ENCODE results near the gene VTI1A.

DNA sequence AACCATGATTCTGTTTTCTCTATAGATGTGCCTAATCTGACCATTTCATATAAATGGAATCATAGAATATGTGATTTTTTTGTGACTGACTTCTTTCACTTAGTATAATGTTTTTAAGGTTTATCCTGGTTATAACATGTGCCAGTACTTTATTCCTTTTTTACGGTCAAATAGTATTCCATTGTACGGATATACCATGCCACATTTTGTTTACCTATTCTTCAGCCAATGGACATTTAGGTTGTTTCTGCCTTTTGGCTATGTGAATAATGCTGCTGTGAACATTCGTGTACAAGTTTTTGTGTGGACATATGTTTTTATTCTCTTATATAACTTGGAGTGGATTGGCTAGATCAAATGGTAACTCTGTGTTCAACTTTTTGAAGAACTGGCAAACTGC lies 324.7 kb downstream of the VTI1A start:
- TF ChIP-seq, protein P1, sequence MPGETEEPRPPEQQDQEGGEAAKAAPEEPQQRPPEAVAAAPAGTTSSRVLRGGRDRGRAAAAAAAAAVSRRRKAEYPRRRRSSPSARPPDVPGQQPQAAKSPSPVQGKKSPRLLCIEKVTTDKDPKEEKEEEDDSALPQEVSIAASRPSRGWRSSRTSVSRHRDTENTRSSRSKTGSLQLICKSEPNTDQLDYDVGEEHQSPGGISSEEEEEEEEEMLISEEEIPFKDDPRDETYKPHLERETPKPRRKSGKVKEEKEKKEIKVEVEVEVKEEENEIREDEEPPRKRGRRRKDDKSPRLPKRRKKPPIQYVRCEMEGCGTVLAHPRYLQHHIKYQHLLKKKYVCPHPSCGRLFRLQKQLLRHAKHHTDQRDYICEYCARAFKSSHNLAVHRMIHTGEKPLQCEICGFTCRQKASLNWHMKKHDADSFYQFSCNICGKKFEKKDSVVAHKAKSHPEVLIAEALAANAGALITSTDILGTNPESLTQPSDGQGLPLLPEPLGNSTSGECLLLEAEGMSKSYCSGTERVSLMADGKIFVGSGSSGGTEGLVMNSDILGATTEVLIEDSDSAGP (CRISPR knock-in tag; IDR thresholded peaks at IDR 0.05; ENCODE audit: borderline replicate concordance), result no peak
- no peak for TF ChIP-seq TARDBP (CRISPR knock-in tag; IDR thresholded peaks at IDR 0.05)
- no peak for TF ChIP-seq TEAD3 (CRISPR knock-in tag; optimal IDR thresholded peaks at IDR 0.05; ENCODE audit: borderline replicate concordance)
- TF ChIP-seq, protein P2, sequence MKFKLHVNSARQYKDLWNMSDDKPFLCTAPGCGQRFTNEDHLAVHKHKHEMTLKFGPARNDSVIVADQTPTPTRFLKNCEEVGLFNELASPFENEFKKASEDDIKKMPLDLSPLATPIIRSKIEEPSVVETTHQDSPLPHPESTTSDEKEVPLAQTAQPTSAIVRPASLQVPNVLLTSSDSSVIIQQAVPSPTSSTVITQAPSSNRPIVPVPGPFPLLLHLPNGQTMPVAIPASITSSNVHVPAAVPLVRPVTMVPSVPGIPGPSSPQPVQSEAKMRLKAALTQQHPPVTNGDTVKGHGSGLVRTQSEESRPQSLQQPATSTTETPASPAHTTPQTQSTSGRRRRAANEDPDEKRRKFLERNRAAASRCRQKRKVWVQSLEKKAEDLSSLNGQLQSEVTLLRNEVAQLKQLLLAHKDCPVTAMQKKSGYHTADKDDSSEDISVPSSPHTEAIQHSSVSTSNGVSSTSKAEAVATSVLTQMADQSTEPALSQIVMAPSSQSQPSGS (CRISPR knock-in tag; IDR thresholded peaks at IDR 0.05), result no peak
- no peak for TF ChIP-seq SRSF1 (optimal IDR thresholded peaks at IDR 0.05; ENCODE audit: low read depth, low read length)

All from HepG2 (cell line).